22Rv1 (cell line): ENCODE data around the gene RNF220.

Experiments
- ZFX ChIP-seq: fragments of 450-650 bp; IDR thresholded peaks from 2 replicates; pipeline ENCODE4 v1.6.1; 2017; ENCODE audit warnings: antibody characterized with exemption, borderline replicate concordance
- TF ChIP-seq, protein P1 (sequence below): fragments of 450-650 bp; IDR thresholded peaks from 2 replicates; pipeline ENCODE4 v1.5.1; 2017; ENCODE audit warnings: mild to moderate bottlenecking

DNA sequence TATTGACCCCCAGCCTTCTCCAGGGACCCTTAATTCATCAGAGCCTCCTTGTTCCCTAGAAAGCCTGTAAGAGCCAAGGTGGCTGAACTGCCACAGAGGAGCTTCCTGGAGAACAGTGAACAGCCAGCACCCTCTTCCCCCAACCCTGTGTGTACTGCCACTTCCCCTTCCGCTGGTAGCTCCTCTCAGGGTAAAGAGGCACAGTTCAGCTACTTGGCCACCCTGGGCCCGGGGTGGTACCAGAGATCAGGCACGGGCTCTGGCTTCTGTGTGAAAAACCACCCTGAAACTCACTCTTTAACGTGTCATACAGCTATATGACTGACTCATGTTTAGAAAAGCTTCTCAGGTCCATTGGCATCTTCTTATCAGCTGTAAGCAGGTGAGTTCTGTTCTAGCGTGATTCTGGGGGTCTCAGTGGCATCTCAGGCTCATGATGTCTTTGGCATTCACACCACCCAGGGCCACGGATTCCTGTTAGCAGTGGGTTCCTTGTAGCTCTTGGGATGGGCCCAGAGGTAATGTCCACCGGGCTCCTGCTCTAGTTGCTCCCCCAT, 291.8 kb downstream of the RNF220 start:
- TF ChIP-seq, protein P1, sequence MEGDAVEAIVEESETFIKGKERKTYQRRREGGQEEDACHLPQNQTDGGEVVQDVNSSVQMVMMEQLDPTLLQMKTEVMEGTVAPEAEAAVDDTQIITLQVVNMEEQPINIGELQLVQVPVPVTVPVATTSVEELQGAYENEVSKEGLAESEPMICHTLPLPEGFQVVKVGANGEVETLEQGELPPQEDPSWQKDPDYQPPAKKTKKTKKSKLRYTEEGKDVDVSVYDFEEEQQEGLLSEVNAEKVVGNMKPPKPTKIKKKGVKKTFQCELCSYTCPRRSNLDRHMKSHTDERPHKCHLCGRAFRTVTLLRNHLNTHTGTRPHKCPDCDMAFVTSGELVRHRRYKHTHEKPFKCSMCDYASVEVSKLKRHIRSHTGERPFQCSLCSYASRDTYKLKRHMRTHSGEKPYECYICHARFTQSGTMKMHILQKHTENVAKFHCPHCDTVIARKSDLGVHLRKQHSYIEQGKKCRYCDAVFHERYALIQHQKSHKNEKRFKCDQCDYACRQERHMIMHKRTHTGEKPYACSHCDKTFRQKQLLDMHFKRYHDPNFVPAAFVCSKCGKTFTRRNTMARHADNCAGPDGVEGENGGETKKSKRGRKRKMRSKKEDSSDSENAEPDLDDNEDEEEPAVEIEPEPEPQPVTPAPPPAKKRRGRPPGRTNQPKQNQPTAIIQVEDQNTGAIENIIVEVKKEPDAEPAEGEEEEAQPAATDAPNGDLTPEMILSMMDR = no peak
- TF ChIP-seq ZFX = no peak
